ENCODE data around the gene CCDC18. TPM values are rescaled to one million over a fixed set of nuclear protein-coding genes. Genes with fewer than 3 reads are reported as not detected.

CCDC18 gene
- total RNA-seq, 1 experiment from 2014 or later, result 23.0 TPM

DNA sequence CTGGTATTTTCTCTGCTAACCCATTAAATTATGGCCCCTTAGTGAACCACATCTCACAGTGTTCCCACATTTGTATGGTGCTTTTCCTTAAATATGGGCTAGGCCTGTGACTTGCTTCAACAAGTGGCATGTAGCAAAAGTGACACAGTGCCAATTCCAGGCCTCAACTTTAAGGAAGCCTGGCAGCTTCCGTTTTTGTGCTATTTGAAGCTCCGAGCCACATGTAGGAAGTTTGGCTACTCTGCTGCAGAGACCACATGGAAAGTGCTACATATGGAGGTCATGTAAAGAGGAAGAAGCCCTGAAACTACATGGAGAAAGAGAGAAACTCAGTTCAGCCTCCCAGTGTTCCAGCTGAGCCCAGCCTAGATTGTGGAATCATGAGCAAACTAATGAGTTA is 136.7 kb downstream of the CCDC18 start (continued):
- TF ChIP-seq, protein P1, sequence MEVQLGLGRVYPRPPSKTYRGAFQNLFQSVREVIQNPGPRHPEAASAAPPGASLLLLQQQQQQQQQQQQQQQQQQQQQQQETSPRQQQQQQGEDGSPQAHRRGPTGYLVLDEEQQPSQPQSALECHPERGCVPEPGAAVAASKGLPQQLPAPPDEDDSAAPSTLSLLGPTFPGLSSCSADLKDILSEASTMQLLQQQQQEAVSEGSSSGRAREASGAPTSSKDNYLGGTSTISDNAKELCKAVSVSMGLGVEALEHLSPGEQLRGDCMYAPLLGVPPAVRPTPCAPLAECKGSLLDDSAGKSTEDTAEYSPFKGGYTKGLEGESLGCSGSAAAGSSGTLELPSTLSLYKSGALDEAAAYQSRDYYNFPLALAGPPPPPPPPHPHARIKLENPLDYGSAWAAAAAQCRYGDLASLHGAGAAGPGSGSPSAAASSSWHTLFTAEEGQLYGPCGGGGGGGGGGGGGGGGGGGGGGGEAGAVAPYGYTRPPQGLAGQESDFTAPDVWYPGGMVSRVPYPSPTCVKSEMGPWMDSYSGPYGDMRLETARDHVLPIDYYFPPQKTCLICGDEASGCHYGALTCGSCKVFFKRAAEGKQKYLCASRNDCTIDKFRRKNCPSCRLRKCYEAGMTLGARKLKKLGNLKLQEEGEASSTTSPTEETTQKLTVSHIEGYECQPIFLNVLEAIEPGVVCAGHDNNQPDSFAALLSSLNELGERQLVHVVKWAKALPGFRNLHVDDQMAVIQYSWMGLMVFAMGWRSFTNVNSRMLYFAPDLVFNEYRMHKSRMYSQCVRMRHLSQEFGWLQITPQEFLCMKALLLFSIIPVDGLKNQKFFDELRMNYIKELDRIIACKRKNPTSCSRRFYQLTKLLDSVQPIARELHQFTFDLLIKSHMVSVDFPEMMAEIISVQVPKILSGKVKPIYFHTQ (CRISPR knock-in tag; IDR thresholded peaks at IDR 0.05), result no peak
- no peak for TF ChIP-seq ETV6 (CRISPR knock-in tag; IDR thresholded peaks at IDR 0.05)

DNA sequence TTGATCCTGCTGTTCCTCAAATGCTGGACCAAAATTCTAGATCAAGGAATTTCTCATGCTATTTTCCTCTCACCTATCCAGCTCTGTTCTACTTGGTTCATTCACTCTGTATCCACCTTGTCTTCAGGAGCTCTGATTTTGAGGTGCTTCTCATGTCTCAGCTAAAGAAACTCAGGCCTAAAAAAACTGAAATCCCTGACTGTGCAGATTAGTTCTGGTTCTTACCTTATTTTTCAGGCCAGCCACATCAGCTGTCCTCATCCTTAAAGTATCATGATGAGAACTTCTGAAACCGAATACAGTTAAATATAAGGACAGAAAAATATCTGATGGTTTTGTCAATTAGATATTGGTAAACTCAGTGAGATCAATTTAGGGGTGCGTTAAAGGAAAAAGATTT is 137.4 kb downstream of the CCDC18 start:
- H3K4me1 Mint-ChIP-seq, result no peaks in the 10 kb centered on the region
- H3K27ac Mint-ChIP-seq, result no peak overlapping the region
- POLR2A ChIA-PET, result no interaction called here

More for the DNA sequence above, 137.4 kb downstream of the CCDC18 start:
- no peak overlapping the region for H3K4me3 Mint-ChIP-seq
- TF ChIP-seq CBFB (CRISPR knock-in tag; IDR thresholded peaks at IDR 0.05; ENCODE audit: low read depth) (no peak), ATF1 (CRISPR knock-in tag; IDR thresholded peaks at IDR 0.05) (no peak), ZNF219 (CRISPR knock-in tag; IDR thresholded peaks at IDR 0.05; ENCODE audit: borderline replicate concordance) (no peak), E2F4 (CRISPR knock-in tag; IDR thresholded peaks at IDR 0.05; ENCODE audit: borderline replicate concordance, low read depth) (no peak), NR2C2 (CRISPR knock-in tag; IDR thresholded peaks at IDR 0.05) (no peak), FOXK1 (CRISPR knock-in tag; IDR thresholded peaks at IDR 0.05) (no peak), EMX1 (CRISPR knock-in tag; IDR thresholded peaks at IDR 0.05) (no peak), RORB (CRISPR knock-in tag; IDR thresholded peaks at IDR 0.05) (no peak), FOXJ3 (CRISPR knock-in tag; IDR thresholded peaks at IDR 0.05; ENCODE audit: borderline replicate concordance) (no peak), STAT6 (CRISPR knock-in tag; conservative IDR thresholded peaks at IDR 0.05; ENCODE audit: low read depth) (no peak), CREB1 (CRISPR knock-in tag; IDR thresholded peaks at IDR 0.05) (no peak)
- TF ChIP-seq, protein P2, sequence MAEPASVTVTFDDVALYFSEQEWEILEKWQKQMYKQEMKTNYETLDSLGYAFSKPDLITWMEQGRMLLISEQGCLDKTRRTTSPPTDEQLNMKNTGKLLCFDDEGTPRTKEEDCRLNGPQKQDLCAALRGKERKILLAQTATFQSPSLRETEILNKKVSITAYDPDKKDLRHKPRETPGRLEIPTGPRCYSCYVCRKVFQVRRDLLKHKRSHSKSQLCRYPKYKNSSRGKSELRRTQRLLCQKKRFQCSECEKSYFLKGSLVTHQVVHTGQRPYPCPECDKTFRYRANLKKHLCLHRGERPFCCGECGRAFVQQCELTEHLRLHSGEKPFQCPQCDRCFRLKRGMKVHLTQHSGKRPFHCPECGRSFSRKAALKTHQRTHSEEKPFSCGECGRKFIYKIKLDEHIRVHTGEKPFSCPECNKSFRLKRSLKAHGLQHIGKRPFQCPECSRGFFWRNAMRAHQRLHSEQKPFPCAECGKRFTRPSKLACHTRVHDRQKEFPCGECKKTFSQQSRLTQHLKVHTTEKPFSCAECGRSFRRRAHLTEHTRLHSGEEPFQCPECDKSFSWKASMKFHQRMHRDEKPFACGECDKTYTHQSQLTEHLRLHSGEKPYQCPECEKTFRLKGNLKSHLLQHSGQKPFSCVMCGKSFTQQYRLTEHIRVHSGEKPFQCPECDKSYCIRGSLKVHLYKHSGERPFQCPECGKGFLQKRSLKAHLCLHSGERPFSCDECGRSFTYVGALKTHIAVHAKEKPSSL (CRISPR knock-in tag; conservative IDR thresholded peaks at IDR 0.05), result no peak
- TF ChIP-seq, protein P3, sequence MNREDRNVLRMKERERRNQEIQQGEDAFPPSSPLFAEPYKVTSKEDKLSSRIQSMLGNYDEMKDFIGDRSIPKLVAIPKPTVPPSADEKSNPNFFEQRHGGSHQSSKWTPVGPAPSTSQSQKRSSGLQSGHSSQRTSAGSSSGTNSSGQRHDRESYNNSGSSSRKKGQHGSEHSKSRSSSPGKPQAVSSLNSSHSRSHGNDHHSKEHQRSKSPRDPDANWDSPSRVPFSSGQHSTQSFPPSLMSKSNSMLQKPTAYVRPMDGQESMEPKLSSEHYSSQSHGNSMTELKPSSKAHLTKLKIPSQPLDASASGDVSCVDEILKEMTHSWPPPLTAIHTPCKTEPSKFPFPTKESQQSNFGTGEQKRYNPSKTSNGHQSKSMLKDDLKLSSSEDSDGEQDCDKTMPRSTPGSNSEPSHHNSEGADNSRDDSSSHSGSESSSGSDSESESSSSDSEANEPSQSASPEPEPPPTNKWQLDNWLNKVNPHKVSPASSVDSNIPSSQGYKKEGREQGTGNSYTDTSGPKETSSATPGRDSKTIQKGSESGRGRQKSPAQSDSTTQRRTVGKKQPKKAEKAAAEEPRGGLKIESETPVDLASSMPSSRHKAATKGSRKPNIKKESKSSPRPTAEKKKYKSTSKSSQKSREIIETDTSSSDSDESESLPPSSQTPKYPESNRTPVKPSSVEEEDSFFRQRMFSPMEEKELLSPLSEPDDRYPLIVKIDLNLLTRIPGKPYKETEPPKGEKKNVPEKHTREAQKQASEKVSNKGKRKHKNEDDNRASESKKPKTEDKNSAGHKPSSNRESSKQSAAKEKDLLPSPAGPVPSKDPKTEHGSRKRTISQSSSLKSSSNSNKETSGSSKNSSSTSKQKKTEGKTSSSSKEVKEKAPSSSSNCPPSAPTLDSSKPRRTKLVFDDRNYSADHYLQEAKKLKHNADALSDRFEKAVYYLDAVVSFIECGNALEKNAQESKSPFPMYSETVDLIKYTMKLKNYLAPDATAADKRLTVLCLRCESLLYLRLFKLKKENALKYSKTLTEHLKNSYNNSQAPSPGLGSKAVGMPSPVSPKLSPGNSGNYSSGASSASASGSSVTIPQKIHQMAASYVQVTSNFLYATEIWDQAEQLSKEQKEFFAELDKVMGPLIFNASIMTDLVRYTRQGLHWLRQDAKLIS (CRISPR knock-in tag; IDR thresholded peaks at IDR 0.05; ENCODE audit: borderline replicate concordance), result no peak
- TF ChIP-seq, protein P4, sequence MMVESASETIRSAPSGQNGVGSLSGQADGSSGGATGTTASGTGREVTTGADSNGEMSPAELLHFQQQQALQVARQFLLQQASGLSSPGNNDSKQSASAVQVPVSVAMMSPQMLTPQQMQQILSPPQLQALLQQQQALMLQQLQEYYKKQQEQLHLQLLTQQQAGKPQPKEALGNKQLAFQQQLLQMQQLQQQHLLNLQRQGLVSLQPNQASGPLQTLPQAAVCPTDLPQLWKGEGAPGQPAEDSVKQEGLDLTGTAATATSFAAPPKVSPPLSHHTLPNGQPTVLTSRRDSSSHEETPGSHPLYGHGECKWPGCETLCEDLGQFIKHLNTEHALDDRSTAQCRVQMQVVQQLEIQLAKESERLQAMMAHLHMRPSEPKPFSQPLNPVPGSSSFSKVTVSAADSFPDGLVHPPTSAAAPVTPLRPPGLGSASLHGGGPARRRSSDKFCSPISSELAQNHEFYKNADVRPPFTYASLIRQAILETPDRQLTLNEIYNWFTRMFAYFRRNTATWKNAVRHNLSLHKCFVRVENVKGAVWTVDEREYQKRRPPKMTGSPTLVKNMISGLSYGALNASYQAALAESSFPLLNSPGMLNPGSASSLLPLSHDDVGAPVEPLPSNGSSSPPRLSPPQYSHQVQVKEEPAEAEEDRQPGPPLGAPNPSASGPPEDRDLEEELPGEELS (CRISPR knock-in tag; IDR thresholded peaks at IDR 0.05), result no peak
- TF ChIP-seq, protein P5, sequence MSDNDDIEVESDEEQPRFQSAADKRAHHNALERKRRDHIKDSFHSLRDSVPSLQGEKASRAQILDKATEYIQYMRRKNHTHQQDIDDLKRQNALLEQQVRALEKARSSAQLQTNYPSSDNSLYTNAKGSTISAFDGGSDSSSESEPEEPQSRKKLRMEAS (CRISPR knock-in tag; IDR thresholded peaks at IDR 0.05), result no peak
- CTCF ChIA-PET, result interaction anchor here (0.6 kb wide), 1 partner anchor 672 kb away, joined by 3 read pairs; no protein-coding TSS in a partner anchor
- peaks cover 17% of the 10 kb centered on the region for H3K9me3 Mint-ChIP-seq
- H3K27me3 Mint-ChIP-seq (ENCODE audit: low read depth), result no peaks in the 10 kb centered on the region
- DNase-seq (ENCODE audit: low spot score), result no peak
- no peak for ATAC-seq
- H3K36me3 Mint-ChIP-seq, result peaks cover 15% of the 10 kb centered on the region

All from WTC11 (cell line).